HepG2 (cell line): ENCODE results near the gene LRSAM1. TPM values are rescaled to one million over a fixed set of nuclear protein-coding genes. Genes with fewer than 3 reads are reported as not detected.

ENCODE experiments used
- ATAC-seq: fragments of 200-7000 bp; cut with Tn5 transposase; 3 replicates; pipeline ENCODE4 v1.9.1; 2020; ENCODE audit warnings: mild to moderate bottlenecking, moderate library complexity
- BruUV-seq: library from RNA; stranded (reverse); fragments of 400-500 nt; replicated peaks from 2 replicates; lab custom pipeline; 2021; lab: Mats Ljungman, UMichigan
- CTCF ChIA-PET: fragments of 300-600 bp; formaldehyde crosslinking; extraction: SDS; loops from one replicate; lab custom pipeline; 2021; ENCODE audit warnings: low total read pairs, inconsistent platforms, low intra/inter-chr PET ratio; lab: Yijun Ruan, JAX
- POLR2A ChIA-PET: fragments of 350-600 bp; sonication (Branson Sonifier 250); formaldehyde crosslinking; loops from one replicate; lab custom pipeline; 2020; ENCODE audit warnings: antibody characterized with exemption, inconsistent platforms; lab: Yijun Ruan, JAX
- DNase-seq: peaks from one replicate; pipeline ENCODE4 v3.0.0-alpha.2; 2015; ENCODE audit warnings: low spot score
- FAIRE-seq: peaks from 3 replicates; lab custom pipeline; 2011; peaks lifted over from hg19 to GRCh38; lab: Jason Lieb, UNC
- H2AFZ ChIP-seq: one replicate; pipeline ENCODE4 v1.6.1; 2011; ENCODE audit warnings: low read length, inconsistent platforms
- H3K27ac ChIP-seq: fragments of 300-600 bp; 3 replicates; pipeline ENCODE4 v1.8.0; 2011; ENCODE audit warnings: mixed run types, mild to moderate bottlenecking, mixed read lengths, low read length, inconsistent platforms; ENCODE audit not compliant: insufficient read depth; ENCODE audit errors: extremely low read length
- H3K27me3 ChIP-seq, 2 experiments: fragments of 200-600 bp in 1 of 2; 2 replicates in 1 of 2; 3 replicates in 1 of 2; pipeline versions ENCODE4 v1.6.0 to v1.8.0; 2011; ENCODE audit warnings: low read length in 2 of 2, mild to moderate bottlenecking in 2 of 2, moderate library complexity in 2 of 2, inconsistent platforms in 1 of 2; ENCODE audit not compliant: insufficient read depth in 2 of 2, control insufficient read depth in 1 of 2
- H3K36me3 ChIP-seq, 2 experiments: fragments of 200-600 bp in 1 of 2; replicated peaks in 1 of 2; 2 replicates in 1 of 2; 3 replicates in 1 of 2; pipeline versions ENCODE4 v1.5.1 to v1.8.0; 2011; ENCODE audit warnings: low read length in 2 of 2, inconsistent platforms in 1 of 2; ENCODE audit not compliant: insufficient read depth in 2 of 2, control insufficient read depth in 1 of 2
- H3K4me1 ChIP-seq: 2 replicates; pipeline ENCODE4 v1.5.1; 2012; ENCODE audit warnings: low read length, inconsistent platforms; ENCODE audit not compliant: insufficient read depth
- H3K4me2 ChIP-seq: 2 replicates; pipeline ENCODE4 v1.6.0; 2011; ENCODE audit warnings: low read depth, low read length, inconsistent platforms
- H3K4me3 ChIP-seq, 3 experiments: fragments of 200-600 bp in 1 of 3; sonication (generic), shearing (Covaris generic) in 1 of 3; replicated peaks in 1 of 3; 2 replicates each; pipeline ENCODE4 v1.5.1; 2011 to 2016; ENCODE audit warnings: low read length in 3 of 3, inconsistent platforms in 2 of 3, low read depth in 2 of 3, mild to moderate bottlenecking in 2 of 3, control low read depth in 1 of 3, mixed read lengths in 1 of 3; ENCODE audit not compliant: insufficient read depth in 1 of 3
- H3K79me2 ChIP-seq: one replicate; pipeline ENCODE4 v1.6.1; 2011; ENCODE audit warnings: low read length, inconsistent platforms; ENCODE audit not compliant: insufficient read depth
- H3K9ac ChIP-seq: 2 replicates; pipeline ENCODE4 v1.6.0; 2011; ENCODE audit warnings: mild to moderate bottlenecking, low read depth, low read length, inconsistent platforms; ENCODE audit not compliant: insufficient read depth
- H3K9me3 ChIP-seq: 2 replicates; pipeline ENCODE4 v1.5.1; 2012; ENCODE audit warnings: mild to moderate bottlenecking, low read length
- H4K20me1 ChIP-seq: 2 replicates; pipeline ENCODE4 v1.6.0; 2011; ENCODE audit warnings: inconsistent platforms, mild to moderate bottlenecking, low read length, moderate library complexity; ENCODE audit not compliant: insufficient read depth
- CBX2 ChIP-seq, 2 experiments: fragments of 200-600 bp in 1 of 2; sonication (generic); formaldehyde crosslinking in 1 of 2; IDR thresholded peaks; 2 replicates each; pipeline versions ENCODE4 v1.7.0 to v1.8.1; 2018 to 2022; ENCODE audit warnings: low read depth in 2 of 2, low read length in 1 of 2, mild to moderate bottlenecking in 1 of 2, missing genetic modification reagents in 1 of 2
- CREB1 ChIP-seq, 2 experiments: fragments of 450-650 bp in 1 of 2; IDR thresholded peaks; 2 replicates each; pipeline ENCODE4 v1.6.1; 2016 to 2017; ENCODE audit warnings: control low read depth in 1 of 2, mild to moderate bottlenecking in 1 of 2, missing compliant biosample characterization in 1 of 2, missing genetic modification characterization in 1 of 2
- DMAP1 ChIP-seq: IDR thresholded peaks from 2 replicates; pipeline ENCODE4 v1.6.1; 2016
- HDAC6 ChIP-seq: fragments of 200-600 bp; sonication (generic); IDR thresholded peaks from 2 replicates; pipeline ENCODE4 v1.7.0; 2017; ENCODE audit warnings: mild to moderate bottlenecking, antibody characterized with exemption, low read length, low read depth
- ISL2 ChIP-seq: sonication (generic); formaldehyde crosslinking; IDR thresholded peaks from 2 replicates; pipeline ENCODE4 v1.5.0; 2020; ENCODE audit warnings: missing genetic modification reagents
- MAFF ChIP-seq: IDR thresholded peaks from 2 replicates; pipeline ENCODE4 v1.6.1; 2011; ENCODE audit warnings: low read depth, low read length, improper control_type of control experiment
- SPEN ChIP-seq: sonication (generic); formaldehyde crosslinking; IDR thresholded peaks from 2 replicates; pipeline ENCODE4 v1.5.1; 2020; ENCODE audit warnings: low read depth, mild to moderate bottlenecking, missing genetic modification reagents
- SRSF1 ChIP-seq: fragments of 200-400 bp; formaldehyde crosslinking; optimal IDR thresholded peaks from 2 replicates; pipeline ENCODE3; 2017; ENCODE audit warnings: mild to moderate bottlenecking, low read depth, low read length, moderate library complexity
- ZFP90 ChIP-seq: sonication (generic); formaldehyde crosslinking; IDR thresholded peaks from 2 replicates; pipeline ENCODE4 v1.8.0; 2022; ENCODE audit warnings: missing genetic modification reagents, mild to moderate bottlenecking, inconsistent platforms, borderline replicate concordance
- ZNF263 ChIP-seq: sonication (generic); formaldehyde crosslinking; IDR thresholded peaks from 2 replicates; pipeline ENCODE4 v1.4.0; 2020; ENCODE audit warnings: missing genetic modification reagents
- WGBS: methylation state at CpG from one replicate; pipeline ENCODE4 v1.1.6; 2017; ENCODE audit warnings: low lambda C conversion rate; 5-methylcytosine and 5-hydroxymethylcytosine counted together
- in situ Hi-C: cut with HindIII; loops from 2 replicates; pipeline ENCODE4 v1.10.0; 2017; ENCODE audit warnings: low pct_unique_long_range_greater_than_20kb; ENCODE audit not compliant: extremely low pct_ligation_motif_present
- intact Hi-C: fragments of 100-400 bp; cut with micrococcal nuclease; formaldehyde crosslinking; loops from one replicate; pipeline ENCODE4 v1.10.0; 2022; ENCODE audit not compliant: unreplicated experiment
- polyA plus RNA-seq, 8 experiments: library from polyadenylated mRNA; depleted of rRNA in 3 of 8; stranded (reverse) in 7 of 8; unstranded in 1 of 8; fragments of >200 nt; fragmentation: Illumina TruSeq in 4 of 8; extraction: Trizol in 4 of 8; gene quantifications; 2 replicates each; pipeline versions ENCODE4 v1.2.1 to v1.2.3, GENCODE V29; 2011 to 2016; ENCODE audit warnings: low read depth in 4 of 8, missing spikeins in 1 of 8, mixed read lengths in 1 of 8; ENCODE audit not compliant: insufficient read depth in 1 of 8
- total RNA-seq, 5 experiments: library from RNA; depleted of rRNA; stranded (reverse); fragments of >200 nt; fragmentation: Illumina TruSeq; extraction: Trizol; gene quantifications; 2 replicates each; pipeline ENCODE4 v1.2.3, GENCODE V29; 2016; ENCODE audit warnings: low read depth in 1 of 5
- TF ChIP-seq, protein P1 (sequence below): sonication (generic); formaldehyde crosslinking; IDR thresholded peaks from 2 replicates; pipeline ENCODE4 v1.4.0; 2020; ENCODE audit warnings: missing genetic modification reagents
- TF ChIP-seq, protein P2 (sequence below): sonication (generic); formaldehyde crosslinking; conservative IDR thresholded peaks from 2 replicates; pipeline ENCODE4 v1.8.0; 2022; ENCODE audit warnings: low read depth, missing genetic modification reagents

LRSAM1 gene
- total and polyA plus RNA-seq, 2 of the 13 experiments (the other 11 are each of a cell fraction or from before 2014, with no cell fraction given): 8.7 to 10.2 TPM

DNA sequence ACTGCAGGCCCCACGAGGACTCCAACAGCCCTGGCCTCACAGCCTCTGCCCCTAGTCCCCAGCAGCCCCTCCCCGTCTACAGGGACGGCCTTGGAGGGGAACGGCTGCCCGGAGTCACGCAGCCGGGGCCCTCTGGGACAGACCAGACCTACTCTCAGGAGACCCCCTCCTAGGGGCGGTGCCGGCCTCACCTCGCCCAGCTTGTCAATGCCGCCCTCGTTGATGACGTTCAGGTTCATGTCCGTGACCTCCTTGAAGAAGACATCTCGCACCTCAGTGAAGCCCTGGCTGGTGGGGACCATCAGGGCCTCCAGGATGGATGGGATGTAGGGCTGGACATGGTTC is 58.6 kb downstream of the LRSAM1 start:
- in situ Hi-C loops: loop anchor here (10.0 kb wide), 2 partner anchors 225 to 415 kb away; partner anchors contain the start of gene TOR2A
- H3K9ac ChIP-seq: no peak overlapping the region
- no peak overlapping the region for H3K4me2 ChIP-seq
- no peak overlapping the region for H2AFZ ChIP-seq
- no TSS peak for BruUV-seq
- DNase-seq: no peak
- no peak for TF ChIP-seq HDAC6
- no peak for TF ChIP-seq DMAP1 (CRISPR knock-in tag)
- TF ChIP-seq ISL2: no peak
- TF ChIP-seq SPEN (CRISPR knock-in tag): no peak
- TF ChIP-seq ZNF263: no peak
- TF ChIP-seq ZFP90 (CRISPR knock-in tag): no peak
- no peak for TF ChIP-seq SRSF1
- 0 out of 2 replicates have a peak, but pooled peaks cover 3% of the 10 kb centered on the region for H4K20me1 ChIP-seq
- FAIRE-seq: no peak
- H3K36me3 ChIP-seq: peaks cover 9 to 50% of the 10 kb centered on the region in 2 experiments; a peak in 4 of 5 replicates
- intact Hi-C loops: loop anchor here (10.0 kb wide), 1 partner anchor 215 kb away; no protein-coding TSS in a partner anchor
- no peaks in the 10 kb centered on the region for H3K4me1 ChIP-seq
- POLR2A ChIA-PET: no interaction called here
- H3K27me3 ChIP-seq: no peaks in the 10 kb centered on the region
- no peak overlapping the region for H3K27ac ChIP-seq
- WGBS: 98% methylated on average over 11 of the region's 15 CpGs
- no peaks in the 10 kb centered on the region for H3K79me2 ChIP-seq
- CTCF ChIA-PET: no interaction called here
- ATAC-seq: no peak
- H3K4me3 ChIP-seq: no peak overlapping the region
- no peaks in the 10 kb centered on the region for H3K9me3 ChIP-seq

DNA sequence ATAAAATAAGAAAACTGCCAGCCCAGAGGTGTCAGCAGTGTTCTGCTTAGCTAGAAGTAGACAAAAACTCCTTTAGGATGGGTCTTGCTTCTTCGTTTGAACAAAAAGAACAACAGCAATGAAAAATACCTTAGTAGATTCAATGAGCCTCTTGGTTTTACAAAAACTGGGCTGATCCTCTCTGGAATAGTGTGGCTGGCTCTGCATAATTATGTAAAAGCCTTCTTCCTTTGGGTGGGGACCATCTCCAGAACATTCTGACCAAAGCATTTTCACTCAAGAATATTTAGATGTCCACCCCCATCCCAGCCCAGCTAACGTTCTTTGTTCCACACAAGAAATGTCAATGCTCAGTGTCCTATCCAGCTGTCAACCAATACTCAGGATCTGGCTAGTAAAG is 63.2 kb downstream of the LRSAM1 start:
- Histone ChIP-seq H2AFZ (no peak overlapping the region), H3K4me2 (no peak overlapping the region), H3K79me2 (no peaks in the 10 kb centered on the region), H3K9me3 (no peaks in the 10 kb centered on the region), H4K20me1 (no peaks in the 10 kb centered on the region), H3K4me1 (no peaks in the 10 kb centered on the region), H3K4me3 (no peak overlapping the region)
- no peak for DNase-seq
- intact Hi-C loops: no loop called here
- no TSS peak for BruUV-seq
- TF ChIP-seq CREB1 (IDR thresholded peaks at IDR 0.05): no peak
- no peak for TF ChIP-seq CREB1 (CRISPR knock-in tag; IDR thresholded peaks at IDR 0.05)
- TF ChIP-seq, protein P1, sequence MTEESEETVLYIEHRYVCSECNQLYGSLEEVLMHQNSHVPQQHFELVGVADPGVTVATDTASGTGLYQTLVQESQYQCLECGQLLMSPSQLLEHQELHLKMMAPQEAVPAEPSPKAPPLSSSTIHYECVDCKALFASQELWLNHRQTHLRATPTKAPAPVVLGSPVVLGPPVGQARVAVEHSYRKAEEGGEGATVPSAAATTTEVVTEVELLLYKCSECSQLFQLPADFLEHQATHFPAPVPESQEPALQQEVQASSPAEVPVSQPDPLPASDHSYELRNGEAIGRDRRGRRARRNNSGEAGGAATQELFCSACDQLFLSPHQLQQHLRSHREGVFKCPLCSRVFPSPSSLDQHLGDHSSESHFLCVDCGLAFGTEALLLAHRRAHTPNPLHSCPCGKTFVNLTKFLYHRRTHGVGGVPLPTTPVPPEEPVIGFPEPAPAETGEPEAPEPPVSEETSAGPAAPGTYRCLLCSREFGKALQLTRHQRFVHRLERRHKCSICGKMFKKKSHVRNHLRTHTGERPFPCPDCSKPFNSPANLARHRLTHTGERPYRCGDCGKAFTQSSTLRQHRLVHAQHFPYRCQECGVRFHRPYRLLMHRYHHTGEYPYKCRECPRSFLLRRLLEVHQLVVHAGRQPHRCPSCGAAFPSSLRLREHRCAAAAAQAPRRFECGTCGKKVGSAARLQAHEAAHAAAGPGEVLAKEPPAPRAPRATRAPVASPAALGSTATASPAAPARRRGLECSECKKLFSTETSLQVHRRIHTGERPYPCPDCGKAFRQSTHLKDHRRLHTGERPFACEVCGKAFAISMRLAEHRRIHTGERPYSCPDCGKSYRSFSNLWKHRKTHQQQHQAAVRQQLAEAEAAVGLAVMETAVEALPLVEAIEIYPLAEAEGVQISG (CRISPR knock-in tag): no peak
- TF ChIP-seq CBX2 (IDR thresholded peaks at IDR 0.05; ENCODE audit: low read depth, low read length): no peak
- TF ChIP-seq CBX2 (CRISPR knock-in tag; IDR thresholded peaks at IDR 0.05; ENCODE audit: low read depth): no peak
- TF ChIP-seq MAFF: no peak
- TF ChIP-seq, protein P2, sequence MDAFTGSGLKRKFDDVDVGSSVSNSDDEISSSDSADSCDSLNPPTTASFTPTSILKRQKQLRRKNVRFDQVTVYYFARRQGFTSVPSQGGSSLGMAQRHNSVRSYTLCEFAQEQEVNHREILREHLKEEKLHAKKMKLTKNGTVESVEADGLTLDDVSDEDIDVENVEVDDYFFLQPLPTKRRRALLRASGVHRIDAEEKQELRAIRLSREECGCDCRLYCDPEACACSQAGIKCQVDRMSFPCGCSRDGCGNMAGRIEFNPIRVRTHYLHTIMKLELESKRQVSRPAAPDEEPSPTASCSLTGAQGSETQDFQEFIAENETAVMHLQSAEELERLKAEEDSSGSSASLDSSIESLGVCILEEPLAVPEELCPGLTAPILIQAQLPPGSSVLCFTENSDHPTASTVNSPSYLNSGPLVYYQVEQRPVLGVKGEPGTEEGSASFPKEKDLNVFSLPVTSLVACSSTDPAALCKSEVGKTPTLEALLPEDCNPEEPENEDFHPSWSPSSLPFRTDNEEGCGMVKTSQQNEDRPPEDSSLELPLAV (CRISPR knock-in tag): no peak
- TF ChIP-seq, all 625 proteins: peak for 0
- Histone ChIP-seq H3K36me3 (peaks cover 12 to 57% of the 10 kb centered on the region in 2 experiments; a peak in 4 of 5 replicates), H3K9ac (no peak overlapping the region), H3K27ac (no peak overlapping the region), H3K27me3 (no peaks in the 10 kb centered on the region)
- ChIA-PET POLR2A (no interaction called here), CTCF (no interaction called here)
- FAIRE-seq (no peak), ATAC-seq (no peak)
- WGBS: 74% methylated on average over 2 of the region's 2 CpGs
- in situ Hi-C loops: no loop called here
